NCI-H1436 (cell line): Measurements from ENCODE around the gene KIRREL3.

Experiments
- DNase-seq: peaks from one replicate; lab custom pipeline; 2025; lab: John Stamatoyannopoulos, UW

KIRREL3 gene

DNA sequence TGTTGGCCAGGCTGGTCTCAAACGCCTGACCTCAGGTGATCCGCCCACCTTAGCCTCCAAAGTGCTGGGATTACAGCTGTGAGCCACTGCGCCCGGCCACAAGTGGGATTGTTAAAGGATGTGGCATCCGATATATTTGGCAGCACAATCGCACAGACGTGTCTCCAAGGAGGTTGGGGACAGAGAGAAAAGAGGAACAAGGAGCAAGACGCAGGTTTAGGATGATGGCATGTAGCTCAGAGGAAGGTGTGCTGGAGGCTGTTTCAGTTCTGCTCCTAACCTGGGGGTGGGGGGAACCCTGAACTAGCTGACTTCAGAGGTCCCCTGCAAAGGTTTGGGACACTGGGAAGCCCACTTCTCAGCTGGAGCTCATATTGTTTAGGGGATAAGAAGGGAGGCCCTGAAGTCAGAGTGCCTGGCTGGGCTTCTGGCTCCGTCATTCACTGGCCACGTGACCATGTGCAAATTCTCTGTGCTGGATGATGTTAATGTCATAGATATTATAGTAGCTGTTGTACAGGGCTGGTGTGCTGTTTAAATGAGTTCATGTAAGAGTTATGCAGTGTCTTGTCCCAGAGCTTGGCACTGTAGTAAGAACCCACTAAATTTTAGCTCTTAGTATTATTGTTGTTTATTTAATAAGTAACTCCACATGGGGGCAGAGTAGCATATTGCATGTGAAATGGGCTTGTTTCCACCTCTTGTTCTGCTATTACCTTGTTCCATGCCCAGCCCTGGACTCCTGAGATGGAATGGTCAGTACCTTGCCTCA lies 515.4 kb downstream of the KIRREL3 start:
- peak; percentile 9 for DNase-seq

DNA sequence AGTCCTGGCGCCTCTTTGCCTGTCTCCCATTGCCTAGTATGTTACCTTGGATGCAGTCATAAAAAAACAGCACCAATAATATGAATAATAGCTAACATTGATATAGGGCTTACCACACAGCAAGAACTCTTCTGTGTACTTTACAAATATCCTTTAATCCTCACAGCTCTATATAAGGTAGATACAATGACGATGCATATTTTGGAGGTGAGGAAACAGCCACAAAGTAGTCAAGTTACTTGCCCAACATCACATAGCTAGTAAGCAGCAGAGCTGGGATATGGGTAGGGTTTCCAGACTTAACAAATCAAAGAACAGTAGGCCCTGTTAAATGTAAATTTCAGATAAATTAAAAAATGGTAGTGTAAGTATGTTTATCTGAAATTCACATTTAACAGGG lies 516.3 kb downstream of the KIRREL3 start:
- DNase-seq = no peak

- DNase-seq = no peak
Measured at GRCh38 chr11:126483621-126484195, 516.9 kb downstream of the KIRREL3 start.

GRCh38 chr11:126482586-126483108 lies 517.9 kb downstream of the KIRREL3 start:
- no peak for DNase-seq

DNA sequence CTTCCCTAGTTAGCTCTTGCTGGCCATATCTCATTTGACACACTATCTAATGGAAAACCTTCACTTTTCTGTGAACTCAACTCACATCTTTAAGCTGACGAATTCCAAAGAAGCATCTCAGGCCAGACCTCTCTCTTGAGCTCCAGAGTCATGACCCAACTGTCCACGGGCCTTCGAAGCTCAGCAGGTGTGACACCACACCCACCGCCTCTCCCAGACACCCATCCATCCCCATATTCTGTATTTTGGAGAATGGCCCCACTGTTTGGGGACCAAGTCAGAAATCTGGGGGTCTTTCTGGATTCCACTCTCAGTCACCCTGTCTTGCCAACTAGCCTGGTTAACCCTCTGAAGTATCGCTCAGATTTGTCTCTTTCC lies 519.3 kb downstream of the KIRREL3 start:
- DNase-seq = no peak

- peak; percentile 89 for DNase-seq
Measured at GRCh38 chr11:126480410-126481302, 519.9 kb downstream of the KIRREL3 start.

DNA sequence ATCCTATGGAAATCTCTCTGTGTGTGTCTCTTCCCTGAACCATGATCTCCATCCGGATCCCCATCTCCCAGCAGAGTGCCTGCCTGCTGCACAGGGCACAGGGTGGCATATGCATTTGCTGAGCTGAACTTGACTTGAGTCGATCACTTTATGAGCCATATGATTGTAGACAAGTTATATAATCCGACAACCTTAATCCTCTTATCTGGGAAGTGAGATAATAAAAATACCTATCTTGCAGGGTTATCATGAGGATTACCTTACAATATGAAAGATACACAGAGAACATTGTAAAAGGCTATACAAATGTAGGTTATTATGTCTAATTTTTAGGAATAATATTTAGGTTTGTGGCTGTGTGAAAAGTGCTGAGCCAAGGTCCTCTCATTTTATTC lies 520.6 kb downstream of the KIRREL3 start:
- no peak for DNase-seq

- no peak for DNase-seq
Measured at GRCh38 chr11:126479178-126479930, 521.2 kb downstream of the KIRREL3 start.

DNA sequence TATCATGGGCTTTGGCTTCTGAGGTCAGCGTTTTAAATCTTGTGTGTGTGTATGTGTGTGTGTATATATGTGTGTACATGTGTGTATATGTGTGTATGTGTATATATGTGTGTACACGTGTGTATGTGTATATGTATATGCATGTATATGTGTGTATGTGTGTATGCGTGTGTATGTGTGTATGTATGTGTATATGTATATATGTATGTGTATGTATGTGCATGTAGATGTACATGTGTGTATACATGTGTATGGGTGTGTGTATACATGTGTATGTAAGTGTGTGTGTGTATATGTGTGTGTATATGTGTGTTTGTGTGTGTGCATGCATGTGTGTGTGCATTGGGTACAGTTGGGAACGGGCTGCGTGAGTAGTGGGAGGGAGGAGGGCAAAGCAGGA lies 522.1 kb downstream of the KIRREL3 start:
- no peak for DNase-seq

- peak; percentile 58 for DNase-seq
Measured at GRCh38 chr11:126477535-126478305, 522.9 kb downstream of the KIRREL3 start.

GRCh38 chr11:126476977-126477376 lies 523.6 kb downstream of the KIRREL3 start:
- DNase-seq = no peak

- no peak for DNase-seq
Measured at GRCh38 chr11:126476266-126476924, 524.2 kb downstream of the KIRREL3 start.

DNA sequence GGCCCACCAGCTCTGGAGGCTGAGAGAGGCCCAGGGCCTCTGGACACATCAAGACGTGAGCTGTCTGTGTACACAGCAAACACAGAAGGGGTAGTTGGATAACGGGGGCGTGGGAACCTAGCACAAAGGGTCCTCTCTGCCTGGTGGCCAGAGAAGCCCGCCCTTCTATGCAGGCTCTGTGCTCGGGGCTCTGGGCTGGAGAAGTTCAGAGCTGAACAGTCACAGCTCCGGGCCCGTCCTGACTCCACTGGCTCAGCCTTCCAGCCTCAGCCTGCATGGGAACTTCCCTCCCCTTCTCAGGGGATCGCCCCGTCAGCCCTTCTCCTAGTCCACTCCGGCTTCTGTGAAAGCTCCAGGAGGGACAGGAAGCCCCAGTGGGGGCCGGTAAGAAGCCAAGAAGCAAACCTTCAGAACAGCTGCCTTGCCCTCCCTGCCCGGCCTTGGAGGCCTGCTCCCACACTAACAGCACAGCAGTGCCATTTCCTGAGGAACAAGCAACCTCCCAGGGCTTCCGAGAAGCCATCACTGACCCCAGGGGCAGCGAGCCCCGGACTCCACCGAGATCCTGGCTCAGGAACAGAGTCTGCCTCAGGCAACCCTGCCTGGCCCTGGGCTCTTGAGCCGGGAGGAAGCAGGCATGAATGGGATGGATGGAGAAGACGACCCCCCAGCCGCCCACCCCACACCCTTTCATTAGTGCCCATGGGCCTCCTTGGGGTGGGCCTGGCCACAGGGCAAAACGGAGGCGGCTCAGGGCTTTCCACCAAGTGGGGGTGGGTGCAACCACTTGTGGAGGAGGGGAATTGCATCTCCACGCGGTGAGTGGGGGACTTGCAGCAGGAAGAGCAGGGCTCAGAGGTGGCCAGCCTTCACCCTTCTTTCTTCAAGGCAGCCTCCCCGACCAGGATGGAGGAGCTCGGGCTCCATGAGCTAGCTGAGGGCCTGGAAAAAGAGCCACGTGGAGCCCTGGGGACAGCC lies 525.3 kb downstream of the KIRREL3 start:
- no peak for DNase-seq

GRCh38 chr11:126474220-126474619 lies 526.4 kb downstream of the KIRREL3 start:
- DNase-seq = no peak

- DNase-seq = no peak
Measured at GRCh38 chr11:126473269-126473668, 527.3 kb downstream of the KIRREL3 start.

GRCh38 chr11:126469311-126469710 lies 531.3 kb downstream of the KIRREL3 start:
- no peak for DNase-seq

- DNase-seq = no peak
Measured at GRCh38 chr11:126468102-126468521, 532.5 kb downstream of the KIRREL3 start.

GRCh38 chr11:126467471-126467870 lies 533.1 kb downstream of the KIRREL3 start:
- DNase-seq = no peak

DNA sequence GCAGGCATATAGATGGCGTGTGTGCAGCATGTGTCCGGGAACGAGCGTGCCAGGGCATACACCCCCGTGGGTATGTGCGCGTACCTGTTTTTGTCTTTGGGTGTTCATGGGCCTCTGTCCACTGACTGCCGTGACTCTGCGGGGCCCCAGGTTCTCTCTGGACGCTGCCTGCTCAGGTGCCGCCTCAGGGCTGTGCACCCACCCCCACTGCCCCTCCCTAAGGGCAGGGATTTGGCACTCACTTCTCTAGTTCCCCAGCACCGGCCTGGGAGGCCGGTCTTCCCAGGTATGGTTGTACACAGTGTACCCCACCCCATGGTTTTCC lies 533.6 kb downstream of the KIRREL3 start:
- no peak for DNase-seq
